CD4-positive, alpha-beta T cell treated with Interferon gamma for 1 hour (primary cell): Measurements from ENCODE around the gene HDAC9.

Experiments used
- DNase-seq: peaks from one replicate; pipeline ENCODE4 v3.0.0-alpha.2; 2020

The HDAC9 gene

DNA sequence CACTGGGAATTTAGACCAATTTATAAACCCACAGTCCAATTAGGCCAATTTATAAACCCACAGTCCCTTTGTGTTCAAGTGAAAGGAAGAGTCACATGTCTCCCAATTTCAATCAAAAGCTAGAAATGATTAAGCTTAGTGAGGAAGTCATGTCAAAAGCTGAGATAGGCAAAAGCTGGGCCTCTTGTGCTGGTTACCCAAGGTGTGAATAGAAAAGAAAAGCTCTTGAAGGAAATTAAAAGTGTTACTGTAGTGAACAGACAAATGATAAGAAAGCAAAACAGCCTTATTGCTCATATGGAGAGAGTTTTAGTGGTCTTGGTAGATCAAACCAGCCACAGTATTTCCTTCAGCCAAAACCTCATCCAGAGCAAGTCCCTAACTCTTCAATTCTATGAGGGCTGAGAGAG, 245.0 kb downstream of the HDAC9 start:
- DNase-seq: no peak

DNA sequence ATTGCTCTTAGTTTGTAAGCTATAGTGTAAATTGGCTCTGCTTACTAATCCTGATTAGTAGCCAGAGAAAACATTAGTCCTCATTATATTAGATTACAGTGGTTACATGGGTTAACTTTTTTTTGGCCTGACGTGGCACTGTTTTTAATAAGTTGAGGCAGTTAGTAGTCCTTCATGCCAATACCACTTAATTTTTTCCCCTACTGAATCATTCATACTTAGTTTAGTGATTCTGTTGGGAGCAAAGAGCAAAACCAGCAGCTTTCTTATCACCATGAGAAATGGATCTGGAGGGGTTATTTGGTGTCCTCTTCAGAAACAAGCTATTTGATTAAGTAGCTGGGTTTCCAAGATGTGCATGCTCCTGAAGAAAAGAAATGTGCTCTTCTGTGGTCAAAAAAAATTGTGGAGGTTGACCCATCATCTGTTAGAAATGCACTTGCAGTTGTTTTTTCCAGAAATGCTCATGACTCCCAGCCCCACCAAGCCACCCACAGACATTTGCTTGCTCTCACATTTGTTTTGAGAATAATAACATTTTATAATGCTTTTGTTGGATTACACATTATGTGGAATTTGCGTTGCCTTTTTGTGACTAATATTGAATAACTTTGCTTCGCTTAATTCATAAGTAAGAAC, 258.5 kb downstream of the HDAC9 start:
- no peak for DNase-seq

DNA sequence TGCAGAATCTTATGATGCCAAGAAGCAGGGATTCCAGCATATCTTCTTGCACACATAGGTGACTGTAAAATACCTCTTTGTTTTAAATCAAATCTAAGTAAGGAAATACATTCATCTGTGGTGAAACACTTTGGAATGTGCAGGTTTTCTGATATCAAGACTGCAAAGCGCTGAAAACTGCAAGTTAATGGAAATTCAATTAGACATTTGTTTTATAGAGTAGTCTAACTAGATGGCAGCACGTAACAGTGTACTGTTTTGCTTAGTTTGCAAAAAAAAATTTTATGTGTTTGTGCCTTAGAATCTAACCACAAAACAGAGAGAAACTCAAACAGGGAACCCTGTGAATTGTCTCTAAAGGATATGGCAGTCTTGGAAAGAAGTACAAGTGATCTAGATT, 259.2 kb downstream of the HDAC9 start:
- no peak for DNase-seq

DNA sequence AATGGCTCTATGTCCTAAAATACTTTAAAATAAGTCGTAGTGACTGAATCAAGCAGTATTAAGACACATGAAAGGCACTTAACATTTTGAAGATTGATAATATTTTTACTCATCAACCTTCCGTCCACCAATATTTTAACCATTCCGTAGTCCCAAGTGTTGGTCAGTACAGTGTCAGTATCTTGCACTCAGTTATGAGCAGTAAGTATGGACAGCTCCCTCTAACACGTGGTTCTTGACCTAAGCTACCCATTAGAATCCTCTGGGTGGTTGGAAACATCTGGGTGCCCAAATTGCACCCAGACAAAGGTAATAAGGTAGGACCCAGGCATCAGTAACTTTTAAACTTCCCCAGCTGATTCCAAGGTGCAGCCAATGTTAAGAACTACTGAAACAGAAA, 260.2 kb downstream of the HDAC9 start:
- no peak for DNase-seq

DNA sequence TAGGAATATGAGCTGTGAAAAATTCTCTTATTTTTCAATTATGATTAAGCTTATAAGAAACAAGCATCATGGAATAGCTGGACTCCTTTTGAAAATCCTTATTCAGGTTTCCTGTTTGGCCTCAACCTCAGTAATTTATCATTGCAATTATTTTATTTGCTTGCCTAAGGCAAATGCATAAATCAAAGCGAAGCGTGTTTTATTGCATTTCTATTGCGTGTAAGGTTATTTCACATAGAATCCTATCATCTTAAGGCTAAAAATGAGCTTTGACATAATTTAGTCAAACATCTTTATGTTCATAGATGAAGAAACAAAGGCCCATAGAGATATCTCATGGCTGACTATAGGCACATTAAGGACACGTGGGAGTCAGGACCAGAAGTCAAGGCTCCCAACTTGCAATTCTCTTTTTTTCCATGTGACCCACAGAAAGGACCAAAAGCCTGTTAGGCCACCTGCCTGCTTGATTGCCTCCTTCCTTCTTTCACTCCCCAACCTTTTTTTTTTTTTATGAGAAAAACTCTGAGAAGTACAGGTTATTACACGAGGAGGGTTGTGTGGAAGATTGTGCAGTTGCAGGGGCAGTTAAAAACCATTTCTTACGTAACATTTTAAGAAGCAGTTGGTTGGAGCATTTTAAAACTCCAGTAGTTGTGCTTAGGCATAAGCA, 261.0 kb downstream of the HDAC9 start:
- DNase-seq: no peak

DNA sequence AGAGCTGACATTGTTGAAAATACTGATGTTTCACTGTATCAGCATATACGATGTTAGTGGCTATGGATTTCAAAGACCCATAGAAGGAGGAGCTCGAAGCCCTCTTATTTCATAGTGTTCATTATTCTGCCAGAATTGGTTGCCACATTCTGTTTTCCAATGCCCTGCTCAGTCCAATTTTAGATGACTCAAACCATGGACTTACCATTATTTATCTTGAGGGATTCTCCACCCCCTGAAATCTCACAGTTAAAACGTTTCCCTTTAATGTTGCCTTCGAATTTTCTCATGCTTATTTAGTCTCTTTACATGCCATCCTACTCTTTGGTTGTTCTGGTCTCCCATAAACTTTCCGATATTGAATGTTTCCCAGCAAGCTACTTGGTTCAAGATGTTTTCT, 264.5 kb downstream of the HDAC9 start:
- no peak for DNase-seq

DNA sequence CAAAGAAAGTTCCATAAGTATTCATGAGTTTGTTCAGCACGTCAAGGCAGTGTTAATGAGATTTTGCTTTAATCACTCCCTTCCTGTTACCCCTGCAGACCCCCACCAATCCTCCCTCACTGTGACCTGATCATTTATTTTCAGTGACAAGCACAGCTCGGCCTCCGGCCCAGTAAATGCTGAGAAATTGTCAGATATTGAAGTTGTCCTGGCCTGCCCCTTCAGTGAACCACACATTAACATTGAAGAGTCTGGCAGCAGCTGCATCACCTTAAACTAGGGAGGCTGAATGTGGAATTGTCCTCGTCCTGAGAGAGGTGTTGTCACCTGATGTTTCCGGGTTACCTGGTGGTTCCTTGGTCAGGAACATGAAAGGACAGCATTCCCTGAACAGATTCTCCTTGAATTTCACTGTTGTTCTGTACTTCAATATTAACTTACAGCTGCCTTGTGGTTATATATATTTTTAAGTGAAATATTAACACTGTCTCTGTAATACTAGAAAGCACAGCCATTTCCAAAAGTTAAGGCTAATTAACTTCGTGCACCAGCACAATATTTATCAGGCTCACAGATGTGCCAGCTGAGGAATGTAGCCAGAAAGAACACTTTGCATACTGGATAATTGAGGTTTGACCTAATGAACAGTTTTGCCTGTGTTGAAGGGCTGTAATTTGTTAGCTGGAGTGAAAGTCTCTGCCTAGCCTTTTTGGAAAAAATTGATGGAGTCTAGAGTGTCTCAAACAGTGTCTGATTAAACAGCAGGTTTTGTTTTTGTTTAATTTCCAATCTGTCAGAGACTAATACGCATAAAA, 265.3 kb downstream of the HDAC9 start:
- DNase-seq: no peak

DNA sequence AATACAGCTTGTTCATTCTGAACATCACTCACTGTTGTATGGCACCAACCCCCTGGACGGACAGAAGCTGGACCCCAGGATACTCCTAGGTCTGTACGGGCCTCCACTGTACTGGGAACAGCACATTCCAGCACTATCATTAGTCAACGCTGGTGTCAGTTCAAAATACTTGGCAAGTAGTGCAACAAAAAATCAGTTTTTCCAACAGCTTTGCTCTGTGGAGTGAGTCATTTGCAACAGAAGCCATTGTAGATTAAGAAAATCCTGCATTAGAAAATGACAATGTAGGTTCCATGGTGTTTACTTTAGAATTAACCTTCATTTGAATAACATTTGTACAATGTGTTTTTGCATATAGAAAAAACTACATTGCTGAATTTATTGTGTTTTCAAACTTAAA, 266.6 kb downstream of the HDAC9 start:
- no peak for DNase-seq

DNA sequence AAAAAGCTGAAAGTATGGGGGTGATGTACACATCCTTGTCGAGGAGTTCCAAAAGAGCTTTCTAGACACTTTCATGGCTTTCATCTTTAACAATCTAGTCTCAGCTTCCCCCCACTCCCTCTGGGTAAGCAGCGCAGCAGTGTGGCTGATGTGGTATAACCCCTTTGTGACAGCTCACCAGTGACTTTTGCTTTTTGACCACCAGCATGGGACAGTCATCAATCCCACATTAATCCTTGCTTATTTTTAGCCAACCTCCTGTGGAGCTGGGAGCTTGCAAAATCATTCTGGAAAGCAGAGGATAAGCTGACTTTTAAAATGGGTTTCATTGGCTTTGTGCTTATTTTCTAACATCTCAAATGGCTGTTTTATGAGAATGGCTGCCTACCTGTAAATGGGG, 272.7 kb downstream of the HDAC9 start:
- no peak for DNase-seq

DNA sequence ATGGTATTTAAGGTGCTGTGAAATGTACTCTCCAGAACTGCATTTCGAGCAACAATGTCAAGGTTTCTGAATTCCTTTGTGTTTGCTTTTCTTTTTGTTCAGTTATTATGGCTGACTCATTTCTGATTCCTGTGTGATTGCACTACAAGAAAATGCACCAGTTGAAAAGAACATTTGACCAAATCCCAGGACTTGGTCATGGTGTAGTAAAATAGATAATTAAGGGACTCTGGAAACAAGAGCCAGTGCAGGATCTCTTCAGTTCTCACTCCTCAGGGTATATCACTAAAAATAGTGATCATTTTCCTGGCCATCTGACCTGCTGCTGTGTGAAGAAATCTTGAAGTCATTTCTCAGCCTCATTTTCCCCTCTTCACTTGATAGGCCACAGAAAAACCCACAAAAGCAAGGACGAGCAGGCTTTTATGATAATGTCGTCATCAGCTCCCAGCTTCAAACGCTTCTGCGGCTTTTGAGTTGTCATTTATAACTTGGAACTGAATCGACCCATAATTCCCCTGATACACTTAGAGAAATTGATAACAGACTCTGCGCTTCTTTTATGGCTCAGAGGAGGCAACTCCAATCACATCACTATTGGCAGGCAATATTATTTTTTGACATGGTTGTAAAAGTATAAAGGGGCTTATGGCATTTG, 274.7 kb downstream of the HDAC9 start:
- DNase-seq: no peak

DNA sequence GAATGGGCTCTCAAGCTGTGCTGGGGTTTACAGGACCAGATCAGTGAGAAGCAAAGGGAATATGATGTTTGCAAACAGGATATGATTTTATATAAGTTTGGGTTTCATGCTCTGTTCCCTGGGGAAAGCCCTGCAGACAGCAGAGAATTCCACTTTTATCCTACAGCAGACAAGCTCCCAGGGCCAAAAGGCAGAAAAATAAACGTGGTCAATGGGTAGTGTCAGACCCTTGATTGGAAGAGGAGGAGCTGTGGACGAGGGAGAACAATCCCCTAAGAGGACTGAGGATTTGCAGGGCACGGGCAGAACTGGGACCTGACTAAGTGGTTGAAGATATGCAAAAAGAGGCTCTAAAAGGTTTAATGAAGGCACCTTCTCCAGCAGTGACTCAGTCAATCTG, 275.3 kb downstream of the HDAC9 start:
- no peak for DNase-seq

DNA sequence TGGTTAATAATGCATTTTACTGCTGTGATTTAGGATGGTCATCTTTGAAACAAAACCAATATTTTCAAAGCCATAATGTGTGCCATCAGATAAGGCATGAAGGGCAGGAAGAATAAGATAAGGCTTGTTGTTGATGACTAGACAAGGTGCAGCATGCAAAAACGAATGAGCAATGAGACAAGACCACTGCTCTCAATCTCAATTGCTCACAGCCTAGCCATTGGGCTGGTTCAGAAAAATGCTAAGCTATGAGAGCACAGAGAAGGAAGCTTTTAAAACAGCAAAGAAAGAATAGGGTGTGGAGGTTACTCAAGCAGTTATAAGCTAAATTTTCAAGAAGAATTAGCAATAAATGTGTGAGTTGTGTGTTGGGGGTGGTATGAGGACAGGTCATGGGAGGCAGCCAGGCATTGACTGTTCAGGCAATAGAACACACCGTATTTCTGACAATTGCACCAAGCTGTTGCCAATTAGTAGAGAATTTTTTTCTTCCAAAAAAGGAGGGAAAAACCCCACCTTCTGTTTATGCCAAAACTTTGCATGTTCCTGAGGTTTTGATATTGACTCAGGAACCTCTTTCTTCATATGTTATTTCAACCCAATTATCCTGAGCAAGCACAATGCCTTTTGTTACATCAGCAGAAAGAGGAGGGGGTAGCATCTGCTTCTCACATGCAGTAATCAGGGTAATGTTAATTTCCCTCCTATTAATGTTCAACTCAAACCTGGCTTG, 276.5 kb downstream of the HDAC9 start:
- no peak for DNase-seq

DNA sequence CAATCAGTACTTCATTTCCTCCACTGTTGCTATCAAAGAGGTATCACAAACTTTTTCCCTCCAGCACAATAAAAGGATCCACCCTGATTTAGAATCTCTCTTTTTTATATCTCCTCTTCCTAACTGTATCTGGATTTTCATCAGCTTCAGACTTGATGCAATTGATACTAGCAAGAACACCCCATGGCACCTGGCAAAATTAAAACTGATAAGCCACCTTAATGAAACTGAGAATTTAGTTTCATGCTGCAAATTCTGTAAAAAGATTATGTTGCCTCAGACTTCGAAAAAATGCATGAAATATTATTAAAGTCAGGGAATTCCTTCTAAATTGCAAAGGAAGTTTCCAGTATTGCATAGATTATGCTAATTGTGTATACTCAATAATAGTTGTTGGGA, 277.0 kb downstream of the HDAC9 start:
- DNase-seq: no peak

DNA sequence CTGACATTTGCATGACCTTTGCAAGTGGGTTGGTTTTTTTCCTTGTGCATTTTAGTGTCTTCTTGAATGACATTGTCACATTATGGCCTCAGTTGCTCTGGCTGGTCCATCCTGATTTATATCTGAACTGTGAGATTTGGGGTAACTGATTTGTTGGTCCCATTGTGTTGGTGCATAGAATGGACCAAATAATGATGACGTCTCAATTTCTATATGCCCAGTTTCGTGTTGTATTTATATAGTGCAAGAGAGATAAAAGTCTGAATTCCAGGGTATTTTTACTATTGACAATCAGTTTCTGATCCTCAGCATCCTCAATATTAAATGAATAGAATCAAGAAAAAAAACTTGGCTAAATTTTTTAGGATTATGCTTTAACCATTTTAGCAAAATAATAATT, 281.8 kb downstream of the HDAC9 start:
- DNase-seq: no peak

DNA sequence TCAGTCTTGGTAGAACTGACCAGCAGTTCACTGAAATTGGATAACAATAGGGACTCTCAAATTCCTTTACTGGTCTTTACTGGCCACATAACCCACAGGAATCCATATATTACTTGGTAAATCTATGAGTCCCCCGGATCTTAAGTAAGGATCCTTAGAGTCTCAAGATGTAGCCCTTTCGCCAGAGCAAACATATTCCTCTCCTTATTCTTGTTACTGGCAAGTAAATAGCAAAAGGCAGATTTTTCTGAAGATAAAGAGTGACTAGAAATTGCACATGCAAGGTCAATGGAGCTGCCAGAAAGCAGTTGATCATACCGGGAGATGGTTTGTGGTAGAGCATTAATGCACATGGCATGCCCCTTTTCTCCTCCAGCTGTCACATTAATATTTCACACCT, 283.0 kb downstream of the HDAC9 start:
- DNase-seq: no peak

DNA sequence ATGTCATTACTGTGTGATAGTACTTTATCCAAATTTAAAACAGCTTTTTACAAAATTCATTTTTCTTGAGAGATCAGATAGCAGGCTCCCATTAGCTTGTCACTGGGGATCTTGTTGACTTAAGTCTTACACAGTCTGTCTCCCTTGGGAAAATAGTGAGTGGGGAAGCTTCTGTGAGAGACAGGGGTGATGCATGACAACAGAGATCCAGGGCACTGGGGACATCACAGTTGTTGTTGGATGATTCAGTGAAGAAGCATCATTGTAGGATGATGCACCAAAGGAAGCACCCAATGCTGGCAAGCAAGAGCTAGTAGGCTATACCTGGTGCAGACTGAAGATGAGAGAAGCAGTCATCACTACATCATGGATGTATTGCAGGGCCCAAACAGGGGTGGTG, 284.7 kb downstream of the HDAC9 start:
- DNase-seq: no peak

DNA sequence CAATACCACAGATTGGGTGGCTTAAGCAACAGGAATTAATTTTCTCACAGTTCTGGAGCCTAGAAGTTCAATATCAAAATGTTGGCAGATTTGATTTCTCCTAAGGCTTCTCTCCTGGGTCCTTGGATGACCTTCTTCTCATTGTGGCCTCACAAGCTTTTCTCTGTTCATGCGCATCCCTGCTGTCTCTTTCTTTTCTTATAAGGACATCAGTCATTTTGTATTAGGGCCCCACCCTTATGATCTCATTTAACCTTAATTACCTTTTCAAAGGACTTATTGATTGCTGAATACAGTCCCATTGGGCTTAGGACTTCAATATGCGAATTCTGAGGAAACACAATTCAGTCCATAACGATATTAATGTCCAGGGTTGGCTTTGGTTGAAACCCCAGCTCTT, 285.4 kb downstream of the HDAC9 start:
- no peak for DNase-seq

DNA sequence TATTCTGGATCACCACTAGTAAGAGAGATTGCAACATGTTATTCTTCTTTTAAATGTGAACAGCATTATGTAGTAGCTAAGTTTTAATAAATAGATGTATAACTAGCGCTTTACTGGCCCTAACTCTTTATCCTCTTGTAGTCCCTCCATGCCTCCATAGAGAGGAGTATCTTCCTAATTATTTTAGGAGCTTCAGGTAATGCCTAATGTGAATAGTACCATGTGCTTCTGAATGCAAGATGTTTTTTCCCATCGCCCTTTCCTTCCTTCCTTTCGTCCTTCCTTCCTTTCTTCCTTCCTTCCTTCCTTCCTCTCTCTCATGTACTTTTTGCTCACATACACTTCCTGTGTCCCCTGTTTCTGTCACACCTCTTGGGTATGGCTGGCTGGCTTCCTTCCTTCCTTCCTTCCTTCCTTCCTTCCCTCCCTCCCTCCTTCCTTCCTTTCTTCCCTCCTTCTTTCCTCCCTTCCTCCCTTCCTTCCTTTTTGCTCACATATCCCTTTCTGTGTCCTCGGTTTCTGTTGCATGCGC, 290.7 kb downstream of the HDAC9 start:
- no peak for DNase-seq

DNA sequence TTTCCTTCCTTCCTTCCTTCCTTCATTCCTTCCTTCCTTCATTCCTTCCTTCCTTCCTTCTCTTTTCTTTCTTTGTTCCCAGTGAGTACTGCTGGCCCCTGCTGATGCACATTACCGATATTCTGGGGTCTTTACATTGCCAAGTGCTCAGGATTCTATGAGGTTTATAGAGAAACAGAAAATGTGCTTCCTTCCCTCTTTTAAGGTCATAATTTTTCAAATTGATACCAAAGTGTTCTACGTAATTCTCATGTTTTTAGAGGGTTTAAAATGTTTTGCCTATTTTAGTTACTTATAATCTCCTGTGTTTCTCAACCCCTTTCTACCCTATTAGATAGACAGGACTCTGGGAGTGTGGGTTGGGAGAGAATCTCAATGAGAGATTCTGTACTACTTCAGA, 291.2 kb downstream of the HDAC9 start:
- no peak for DNase-seq

DNA sequence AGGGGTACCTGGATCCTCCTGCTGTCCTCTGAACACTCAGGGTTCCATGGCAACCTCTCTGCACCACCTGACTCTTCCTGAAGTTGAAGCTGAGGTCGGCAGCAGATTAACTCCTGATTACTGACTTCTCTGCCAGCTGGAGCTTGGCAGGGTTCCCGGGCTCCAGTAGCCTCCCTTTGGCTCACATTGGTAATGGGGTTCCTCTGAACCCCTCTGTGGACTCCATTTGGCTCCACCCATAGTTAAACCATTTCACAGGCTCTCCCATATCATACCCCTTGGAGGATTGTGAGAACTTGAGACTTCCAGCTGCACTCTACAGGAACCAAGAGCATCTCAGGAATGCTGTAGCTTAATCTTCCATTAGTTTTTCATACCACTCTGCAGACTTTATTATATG, 292.5 kb downstream of the HDAC9 start:
- no peak for DNase-seq

DNA sequence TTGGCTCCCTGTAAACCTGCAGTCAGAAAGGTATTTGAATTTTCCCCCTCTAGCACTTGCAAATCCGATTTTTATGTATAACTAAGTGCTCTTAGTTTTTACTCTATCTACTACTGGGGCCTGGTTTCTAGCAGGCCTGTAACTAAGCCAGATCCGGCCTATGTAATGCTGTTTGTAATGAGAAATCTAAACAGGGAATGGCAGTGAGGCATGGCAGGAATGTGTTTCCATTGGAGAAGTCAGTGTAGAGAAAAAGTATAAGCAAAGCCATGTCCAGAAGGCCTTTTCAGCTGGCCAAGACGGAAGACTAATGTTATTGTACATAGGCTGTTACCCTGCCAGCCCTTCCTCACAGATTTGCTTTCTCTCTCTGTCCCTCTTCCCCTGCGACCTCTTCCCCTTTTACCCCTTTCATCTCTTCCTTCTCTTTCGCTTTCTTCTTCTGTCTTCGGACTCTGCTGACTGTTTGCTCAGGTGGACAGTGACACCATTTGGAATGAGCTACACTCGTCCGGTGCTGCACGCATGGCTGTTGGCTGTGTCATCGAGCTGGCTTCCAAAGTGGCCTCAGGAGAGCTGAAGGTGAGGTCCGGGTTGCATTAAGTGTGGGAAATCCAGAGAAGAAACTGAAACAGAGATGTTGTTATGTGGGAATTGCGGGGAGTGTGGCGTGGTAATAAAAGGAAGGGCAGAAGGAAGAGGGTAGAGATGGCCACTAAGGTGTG, 297.5 kb downstream of the HDAC9 start:
- DNase-seq: no peak

DNA sequence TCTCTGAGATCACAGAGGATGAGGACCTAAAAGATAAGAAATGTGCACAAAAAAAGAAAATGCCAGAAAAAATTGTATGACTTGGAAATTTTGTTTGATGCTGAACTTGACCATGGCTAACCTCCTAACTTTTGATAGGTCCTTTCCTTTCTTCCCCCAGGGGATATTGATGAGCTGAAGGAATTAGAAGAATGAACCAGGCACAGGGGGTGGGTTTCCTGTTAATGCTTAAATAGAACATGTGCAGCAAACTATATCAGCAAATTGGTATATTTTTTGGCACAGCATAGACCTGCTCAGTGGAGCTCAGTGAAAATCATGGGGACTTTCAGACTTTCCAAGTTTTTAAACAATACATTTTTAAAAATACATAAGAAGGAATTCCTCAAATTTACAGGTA, 300.7 kb downstream of the HDAC9 start:
- no peak for DNase-seq
